Measurements from ENCODE around the gene NAV3.
"Not testable (repeated sequence)": the region's sequence is repeated elsewhere in the genome, so short reads cannot be mapped to it uniquely, and the experiment has no call there.

Gene NAV3

GRCh38 chr12:78060186-78060585 lies 229.5 kb downstream of the NAV3 start:
- no peak for DNase-seq

GRCh38 chr12:78062786-78063185 lies 232.1 kb downstream of the NAV3 start:
- DNase-seq, result no peak

- DNase-seq, result no peak
Observed at GRCh38 chr12:78081590-78082314, 251.1 kb downstream of the NAV3 start.

- DNase-seq, result no peak
Observed at GRCh38 chr12:78085542-78086182, 255.0 kb downstream of the NAV3 start.

- DNase-seq, result no peak
Observed at GRCh38 chr12:78086553-78087362, 256.1 kb downstream of the NAV3 start.

- DNase-seq, result no peak
Observed at GRCh38 chr12:78087363-78087675, 256.6 kb downstream of the NAV3 start.

- DNase-seq, result no peak
Observed at GRCh38 chr12:78088391-78088832, 257.7 kb downstream of the NAV3 start.

- no peak for DNase-seq
Observed at GRCh38 chr12:78090266-78090665, 259.6 kb downstream of the NAV3 start.

- DNase-seq, result no peak
Observed at GRCh38 chr12:78095623-78096022, 264.9 kb downstream of the NAV3 start.

GRCh38 chr12:78096909-78097597 lies 266.4 kb downstream of the NAV3 start:
- DNase-seq, result no peak

- no peak for DNase-seq
Observed at GRCh38 chr12:78099806-78100205, 269.1 kb downstream of the NAV3 start.

- no peak for DNase-seq
Observed at GRCh38 chr12:78101113-78101876, 270.6 kb downstream of the NAV3 start.

GRCh38 chr12:78101946-78102635 lies 271.4 kb downstream of the NAV3 start:
- DNase-seq, result no peak

GRCh38 chr12:78102801-78103200 lies 272.1 kb downstream of the NAV3 start:
- not testable (repeated sequence) for DNase-seq

- no peak for DNase-seq
Observed at GRCh38 chr12:78115889-78116288, 285.2 kb downstream of the NAV3 start.

- DNase-seq, result no peak
Observed at GRCh38 chr12:78118036-78118435, 287.3 kb downstream of the NAV3 start.

- no peak for DNase-seq
Observed at GRCh38 chr12:78118486-78118885, 287.8 kb downstream of the NAV3 start.

GRCh38 chr12:78119351-78119918 lies 288.7 kb downstream of the NAV3 start:
- DNase-seq, result no peak

- DNase-seq, result no peak
Observed at GRCh38 chr12:78120306-78120705, 289.6 kb downstream of the NAV3 start.

- no peak for DNase-seq
Observed at GRCh38 chr12:78120866-78121560, 290.3 kb downstream of the NAV3 start.
